ENCODE measurements around the gene ETS1.

- TF ChIP-seq CTCF (conservative IDR thresholded peaks at IDR 0.05; ENCODE audit: low read length) = no peak
- TF ChIP-seq EZH2phosphoT487 (IDR thresholded peaks at IDR 0.05; ENCODE audit: borderline replicate concordance, low read depth, low read length) = no peak
Observed at GRCh38 chr11:128420265-128420664, 167.1 kb downstream of the ETS1 start.
